Stomach (tissue), 9 donors: ENCODE results near the gene DCDC2C. TPM values are rescaled to one million over a fixed set of nuclear protein-coding genes. Genes with fewer than 3 reads are reported as not detected.

Source experiments
- DNase-seq, 2 donors: peaks; one replicate each; pipeline versions ENCODE4 v3.0.0 to v3.0.0-alpha.2; 2013 to 2019
- H3K27ac ChIP-seq, 5 donors: fragments of 200-600 bp in 4 of 5; sonication (generic) in 4 of 5; one replicate each; pipeline ENCODE4 v1.5.1; 2013 to 2019; ENCODE audit warnings: mild to moderate bottlenecking in 1 of 5, moderate library complexity in 1 of 5
- H3K27me3 ChIP-seq, 3 donors: fragments of 200-600 bp; sonication (generic); one replicate each; pipeline ENCODE4 v1.5.1; 2017 to 2019; ENCODE audit warnings: mixed run types in 1 of 3
- H3K36me3 ChIP-seq, 4 donors: fragments of 200-600 bp; sonication (generic); 1 replicate in 3 of 4; 2 replicates in 1 of 4; pipeline ENCODE4 v1.5.1; 2016 to 2019
- H3K4me1 ChIP-seq, 4 donors: fragments of 200-600 bp; sonication (generic); one replicate each; pipeline ENCODE4 v1.5.1; 2016 to 2019
- H3K4me3 ChIP-seq, 4 donors: fragments of 200-600 bp; sonication (generic) in 3 of 4; one replicate each; pipeline ENCODE4 v1.5.1; 2016 to 2019; ENCODE audit warnings: mild to moderate bottlenecking in 1 of 4
- H3K9me3 ChIP-seq, 4 donors: fragments of 200-600 bp; sonication (generic); one replicate each; pipeline ENCODE4 v1.5.1; 2016 to 2019
- CTCF ChIP-seq, 7 experiments: fragments of 450-650 bp in 4 of 7; fragments of 200-600 bp in 3 of 7; sonication (generic) in 3 of 7; IDR thresholded peaks; one replicate each; pipeline ENCODE4 v1.5.1; 2016 to 2019; ENCODE audit warnings: antibody characterized with exemption in 7 of 7, control low read depth in 2 of 7, mild to moderate bottlenecking in 1 of 7
- EP300 ChIP-seq: sonication (generic); formaldehyde crosslinking; IDR thresholded peaks from one replicate; pipeline ENCODE4 v1.6.1; 2017; ENCODE audit warnings: antibody characterized with exemption
- POLR2A ChIP-seq, 4 donors: fragments of 450-650 bp; IDR thresholded peaks; one replicate each; pipeline ENCODE4 v1.6.1; 2016; ENCODE audit warnings: antibody characterized with exemption in 4 of 4, control low read depth in 2 of 4, mild to moderate bottlenecking in 1 of 4, moderate library complexity in 1 of 4
- POLR2AphosphoS5 ChIP-seq, 3 donors: sonication (generic); formaldehyde crosslinking; IDR thresholded peaks; one replicate each; pipeline ENCODE4 v1.6.1; 2016; ENCODE audit warnings: antibody characterized with exemption in 3 of 3
- WGBS, 5 donors: extraction: QIAGEN DNeasy Blood & Tissue Kit in 3 of 5; methylation state at CpG; one replicate each; pipeline versions ENCODE4 v1.1.5 to v1.1.7; 2013 to 2018; 5-methylcytosine and 5-hydroxymethylcytosine counted together
- intact Hi-C: fragments of 100-400 bp; cut with DNase I; formaldehyde crosslinking; loops from one replicate; pipeline ENCODE4 v1.15.1; 2023; ENCODE audit warnings: low total_unique reads
- polyA plus RNA-seq, 3 donors: library from polyadenylated mRNA; stranded (reverse); fragments of 200-250 nt; gene quantifications; one replicate each; pipeline ENCODE4 v1.2.3, GENCODE V29; 2013
- total RNA-seq, 5 donors: library from RNA; depleted of rRNA; stranded (reverse); fragments of >200 nt; gene quantifications; one replicate each; pipeline versions ENCODE4 v1.1.0 to v1.2.3, GENCODE V29; 2014 to 2016
- donor health status: healthy with polysubstance abuse.
- donor health status: Bipolar disorder and iron deficiency.
- donor health status: healthy.

The DCDC2C gene
- total and polyA plus RNA-seq, 8 donors = not detected

- intact Hi-C loops = no loop called here
- Histone ChIP-seq H3K27ac (no peak overlapping the region), H3K36me3 (no peaks in the 10 kb centered on the region), H3K4me3 (no peak overlapping the region), H3K27me3 (peaks cover 0 to 9% (median 0%) of the 10 kb centered on the region in 3 donors), H3K9me3 (no peaks in the 10 kb centered on the region), H3K4me1 (peaks cover 0 to 12% (median 0%) of the 10 kb centered on the region in 4 donors)
- no peak for TF ChIP-seq POLR2A (IDR thresholded peaks at IDR 0.05)
- no peak for TF ChIP-seq CTCF (IDR thresholded peaks at IDR 0.05)
- TF ChIP-seq EP300 = no peak
- TF ChIP-seq POLR2AphosphoS5 (IDR thresholded peaks at IDR 0.05) = no peak
- WGBS, 5 donors = 87 to 93% (median 92%) methylated on average over 10 of the region's 10 CpGs
- no peak for DNase-seq
Observed at GRCh38 chr2:3776311-3776710, 72.9 kb downstream of the DCDC2C start.

- Histone ChIP-seq H3K9me3 (no peaks in the 10 kb centered on the region), H3K36me3 (no peaks in the 10 kb centered on the region), H3K4me3 (no peak overlapping the region), H3K4me1 (peaks cover 0 to 12% (median 0%) of the 10 kb centered on the region in 4 donors), H3K27ac (no peak overlapping the region), H3K27me3 (peaks cover 0 to 9% (median 0%) of the 10 kb centered on the region in 3 donors)
- TF ChIP-seq CTCF (IDR thresholded peaks at IDR 0.05) (no peak), EP300 (no peak), POLR2AphosphoS5 (IDR thresholded peaks at IDR 0.05) (no peak), POLR2A (IDR thresholded peaks at IDR 0.05) (no peak)
- intact Hi-C loops = no loop called here
- WGBS, 5 donors = 69 to 87% (median 80%) methylated on average over 6 to 11 of the region's 11 CpGs
- no peak for DNase-seq
Observed at GRCh38 chr2:3777966-3778365, 74.6 kb downstream of the DCDC2C start.

- WGBS, 5 donors = 79 to 87% (median 83%) methylated on average over 24 of the region's 24 CpGs
- DNase-seq = no peak
- no peak for TF ChIP-seq EP300
- no peak for TF ChIP-seq POLR2AphosphoS5 (IDR thresholded peaks at IDR 0.05)
- no peak for TF ChIP-seq CTCF (IDR thresholded peaks at IDR 0.05)
- TF ChIP-seq POLR2A (IDR thresholded peaks at IDR 0.05) = no peak
Observed at GRCh38 chr2:3778851-3779495, 75.6 kb downstream of the DCDC2C start.

GRCh38 chr2:3779496-3780049, 76.2 kb downstream of the DCDC2C start:
- H3K4me3 ChIP-seq = no peak overlapping the region
- H3K9me3 ChIP-seq = no peaks in the 10 kb centered on the region
- TF ChIP-seq CTCF (IDR thresholded peaks at IDR 0.05) (no peak), POLR2AphosphoS5 (IDR thresholded peaks at IDR 0.05) (no peak), POLR2A (IDR thresholded peaks at IDR 0.05) (no peak), EP300 (no peak)
- no peak overlapping the region for H3K27ac ChIP-seq
- WGBS, 5 donors = 18 to 38% (median 22%) methylated on average over 10 of the region's 10 CpGs
- intact Hi-C loops = no loop called here
- no peaks in the 10 kb centered on the region for H3K36me3 ChIP-seq
- H3K27me3 ChIP-seq = peaks cover 0 to 9% (median 0%) of the 10 kb centered on the region in 3 donors
- DNase-seq = peak in 1 of 2 donors; percentile 26
- peaks cover 0 to 12% (median 0%) of the 10 kb centered on the region in 4 donors for H3K4me1 ChIP-seq

More at GRCh38 chr2:3778851-3779495, 75.6 kb downstream of the DCDC2C start:
- Histone ChIP-seq H3K36me3 (no peaks in the 10 kb centered on the region), H3K27me3 (peaks cover 0 to 9% (median 0%) of the 10 kb centered on the region in 3 donors), H3K27ac (no peak overlapping the region), H3K4me3 (no peak overlapping the region), H3K4me1 (peaks cover 0 to 12% (median 0%) of the 10 kb centered on the region in 4 donors), H3K9me3 (no peaks in the 10 kb centered on the region)
- intact Hi-C loops = no loop called here
